ENCODE measurements around the gene RAB7A. TPM values are rescaled to one million over a fixed set of nuclear protein-coding genes. Genes with fewer than 3 reads are reported as not detected.

The RAB7A gene
- total RNA-seq, 1 donor from 2014 or later = 338 TPM

GRCh38 chr3:128780101-128780837 lies 54.3 kb downstream of the RAB7A start:
- DNase-seq = no peak
- Mint-ChIP-seq H3K9me3 (no peaks in the 10 kb centered on the region), H3K4me3 (no peak overlapping the region), H3K27me3 (no peaks in the 10 kb centered on the region), H3K4me1 (peaks cover 66% of the 10 kb centered on the region), H3K36me3 (ENCODE audit: low read depth) (peaks cover 18% of the 10 kb centered on the region), H3K27ac (peak overlapping the region; percentile 27)
- intact Hi-C loops (cut with micrococcal nuclease) = no loop called here

DNA sequence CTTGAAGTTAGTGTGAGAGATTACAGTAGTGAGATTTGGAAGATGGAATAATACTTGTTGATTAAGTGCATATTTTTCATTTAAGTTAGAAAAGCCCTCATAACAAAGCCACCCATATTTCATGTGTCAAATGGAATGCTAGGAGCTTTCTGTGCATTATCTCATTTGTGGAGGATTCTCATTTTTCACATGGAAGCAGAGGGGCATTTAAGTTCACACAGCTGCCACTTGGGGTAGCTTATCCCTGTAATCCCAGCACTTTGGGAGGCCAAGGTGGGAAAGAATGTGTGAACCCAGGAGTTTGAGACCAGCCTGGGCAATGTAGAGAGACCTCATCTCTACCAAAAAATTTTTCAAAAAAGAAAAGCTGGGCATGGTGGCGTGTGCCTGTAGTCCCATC lies 55.2 kb downstream of the RAB7A start:
- no peak overlapping the region for H3K27ac Mint-ChIP-seq
- H3K9me3 Mint-ChIP-seq = no peaks in the 10 kb centered on the region
- no peak for DNase-seq
- intact Hi-C loops (cut with micrococcal nuclease) = no loop called here
- H3K27me3 Mint-ChIP-seq = no peaks in the 10 kb centered on the region
- peaks cover 63% of the 10 kb centered on the region for H3K4me1 Mint-ChIP-seq
- no peak overlapping the region for H3K4me3 Mint-ChIP-seq
- peaks cover 17% of the 10 kb centered on the region for H3K36me3 Mint-ChIP-seq (ENCODE audit: low read depth)

- H3K4me1 Mint-ChIP-seq = peaks cover 71% of the 10 kb centered on the region
- peak overlapping the region; percentile 58 for H3K27ac Mint-ChIP-seq
- no peak overlapping the region for H3K4me3 Mint-ChIP-seq
- H3K36me3 Mint-ChIP-seq (ENCODE audit: low read depth) = peaks cover 10% of the 10 kb centered on the region
- H3K9me3 Mint-ChIP-seq = no peaks in the 10 kb centered on the region
- DNase-seq = no peak
- H3K27me3 Mint-ChIP-seq = no peaks in the 10 kb centered on the region
- intact Hi-C loops (cut with micrococcal nuclease) = no loop called here
Measured at GRCh38 chr3:128782282-128783146, 56.5 kb downstream of the RAB7A start.

GRCh38 chr3:128783774-128784173 lies 57.8 kb downstream of the RAB7A start:
- Mint-ChIP-seq H3K36me3 (ENCODE audit: low read depth) (peaks cover 11% of the 10 kb centered on the region), H3K4me1 (peaks cover 72% of the 10 kb centered on the region), H3K27ac (peak overlapping the region; percentile 70), H3K9me3 (no peaks in the 10 kb centered on the region), H3K4me3 (no peak overlapping the region), H3K27me3 (no peaks in the 10 kb centered on the region)
- no peak for DNase-seq
- intact Hi-C loops (cut with micrococcal nuclease) = loop anchor here (1.0 kb wide), 1 partner anchor 12 kb away; no protein-coding TSS in a partner anchor

DNA sequence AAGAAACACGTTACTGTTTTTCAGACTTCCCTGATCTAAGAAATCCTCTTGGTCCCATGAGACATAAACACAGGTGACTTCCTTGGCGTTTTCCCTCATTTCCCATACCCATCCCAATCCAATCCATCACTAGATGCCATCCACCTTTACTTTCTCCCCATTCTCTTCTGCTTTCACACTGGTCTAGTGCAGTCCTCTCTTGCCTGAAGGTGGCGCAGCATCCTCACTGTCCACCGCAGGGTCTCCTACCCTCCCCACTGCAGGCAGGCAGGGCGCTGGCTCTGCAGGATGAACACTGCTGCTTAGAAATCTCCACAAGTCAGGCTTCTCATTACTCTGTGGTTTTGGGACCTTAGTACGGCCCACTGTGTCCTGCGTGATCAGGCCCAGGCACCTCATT lies 58.2 kb downstream of the RAB7A start:
- Mint-ChIP-seq H3K27ac (peak overlapping the region; percentile 70), H3K27me3 (no peaks in the 10 kb centered on the region), H3K36me3 (ENCODE audit: low read depth) (peaks cover 11% of the 10 kb centered on the region), H3K4me3 (no peak overlapping the region), H3K9me3 (no peaks in the 10 kb centered on the region), H3K4me1 (peaks cover 71% of the 10 kb centered on the region)
- peak; percentile 84 for DNase-seq
- intact Hi-C loops (cut with micrococcal nuclease) = loop anchor here (1.0 kb wide), 1 partner anchor 11 kb away; no protein-coding TSS in a partner anchor

DNA sequence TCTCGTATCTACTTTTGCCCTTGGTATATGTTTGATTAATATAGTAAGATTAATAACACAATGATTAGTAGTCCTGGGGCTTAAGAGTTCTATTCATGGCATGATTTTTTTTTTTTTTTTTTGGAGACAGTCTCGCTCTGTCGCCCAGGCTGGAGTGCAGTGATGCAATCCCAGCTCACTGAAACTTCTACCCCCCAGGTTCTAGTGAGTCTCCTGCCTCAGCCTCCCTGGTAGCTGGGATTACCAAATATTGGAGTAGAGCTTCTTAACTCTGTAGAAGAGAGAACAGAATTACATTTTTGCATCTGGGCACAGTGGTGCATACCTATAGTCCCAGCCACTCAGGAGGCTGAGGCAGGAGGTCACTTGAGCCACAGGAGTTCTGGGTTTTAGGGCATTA lies 58.9 kb downstream of the RAB7A start:
- peaks cover 71% of the 10 kb centered on the region for H3K4me1 Mint-ChIP-seq
- H3K36me3 Mint-ChIP-seq (ENCODE audit: low read depth) = peaks cover 11% of the 10 kb centered on the region
- H3K4me3 Mint-ChIP-seq = no peak overlapping the region
- H3K9me3 Mint-ChIP-seq = no peaks in the 10 kb centered on the region
- H3K27ac Mint-ChIP-seq = no peak overlapping the region
- intact Hi-C loops (cut with micrococcal nuclease) = loop anchor here (1.0 kb wide), 1 partner anchor 10 kb away; no protein-coding TSS in a partner anchor
- DNase-seq = no peak
- H3K27me3 Mint-ChIP-seq = no peaks in the 10 kb centered on the region

GRCh38 chr3:128786434-128787020 lies 60.5 kb downstream of the RAB7A start:
- no peak for DNase-seq
- H3K36me3 Mint-ChIP-seq (ENCODE audit: low read depth) = peaks cover 12% of the 10 kb centered on the region
- H3K4me3 Mint-ChIP-seq = peak overlapping the region; percentile 89
- no peaks in the 10 kb centered on the region for H3K27me3 Mint-ChIP-seq
- intact Hi-C loops (cut with micrococcal nuclease) = no loop called here
- peaks cover 74% of the 10 kb centered on the region for H3K4me1 Mint-ChIP-seq
- H3K27ac Mint-ChIP-seq = peak overlapping the region; percentile 100
- no peaks in the 10 kb centered on the region for H3K9me3 Mint-ChIP-seq

GRCh38 chr3:128787256-128788253 lies 61.6 kb downstream of the RAB7A start:
- peak overlapping the region; percentile 89 for H3K4me3 Mint-ChIP-seq
- peak overlapping the region; percentile 100 for H3K27ac Mint-ChIP-seq
- intact Hi-C loops (cut with micrococcal nuclease) = loop anchor here (1.0 kb wide), 4 partner anchors 13 to 92 kb away; partner anchors contain the start of genes ACAD9 and RAB7A
- no peaks in the 10 kb centered on the region for H3K27me3 Mint-ChIP-seq
- DNase-seq = peak; percentile 79
- peaks cover 76% of the 10 kb centered on the region for H3K4me1 Mint-ChIP-seq
- H3K9me3 Mint-ChIP-seq = no peaks in the 10 kb centered on the region
- H3K36me3 Mint-ChIP-seq (ENCODE audit: low read depth) = peaks cover 14% of the 10 kb centered on the region

DNA sequence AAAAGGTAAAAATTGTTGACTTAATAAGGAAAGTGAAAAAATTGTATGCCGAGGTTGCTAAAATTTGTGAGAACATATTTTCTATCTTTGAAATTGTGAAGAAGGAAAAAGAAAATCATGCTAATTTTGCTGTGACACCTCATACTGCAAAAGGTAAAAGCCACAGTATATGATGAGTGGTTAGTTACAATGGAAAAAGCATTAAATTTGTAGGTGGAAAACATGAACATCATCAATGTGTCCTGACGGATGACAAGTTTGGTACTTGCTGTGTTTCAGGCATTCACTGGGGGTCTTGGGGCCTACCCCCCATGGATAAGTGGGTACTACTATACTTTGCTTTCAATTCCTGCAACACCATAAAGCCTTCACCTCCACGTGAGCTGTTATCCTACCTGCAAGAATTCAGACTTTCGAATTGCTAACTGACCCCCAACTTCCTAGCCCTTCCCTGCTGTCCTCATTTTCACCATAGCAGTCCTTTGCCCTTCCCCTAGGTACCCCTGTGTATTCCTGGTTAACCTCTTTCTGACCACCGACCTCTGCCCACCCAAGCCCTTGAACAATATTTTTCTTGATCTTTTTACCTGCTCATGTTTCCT lies 62.4 kb downstream of the RAB7A start:
- Mint-ChIP-seq H3K27me3 (no peaks in the 10 kb centered on the region), H3K36me3 (ENCODE audit: low read depth) (peaks cover 15% of the 10 kb centered on the region), H3K27ac (peak overlapping the region; percentile 100), H3K4me3 (peak overlapping the region; percentile 89), H3K4me1 (peaks cover 72% of the 10 kb centered on the region), H3K9me3 (no peaks in the 10 kb centered on the region)
- intact Hi-C loops (cut with micrococcal nuclease) = loop anchor here (1.0 kb wide), 4 partner anchors 12 to 91 kb away; partner anchors contain the start of genes ACAD9 and RAB7A
- peak; percentile 69 for DNase-seq

DNA sequence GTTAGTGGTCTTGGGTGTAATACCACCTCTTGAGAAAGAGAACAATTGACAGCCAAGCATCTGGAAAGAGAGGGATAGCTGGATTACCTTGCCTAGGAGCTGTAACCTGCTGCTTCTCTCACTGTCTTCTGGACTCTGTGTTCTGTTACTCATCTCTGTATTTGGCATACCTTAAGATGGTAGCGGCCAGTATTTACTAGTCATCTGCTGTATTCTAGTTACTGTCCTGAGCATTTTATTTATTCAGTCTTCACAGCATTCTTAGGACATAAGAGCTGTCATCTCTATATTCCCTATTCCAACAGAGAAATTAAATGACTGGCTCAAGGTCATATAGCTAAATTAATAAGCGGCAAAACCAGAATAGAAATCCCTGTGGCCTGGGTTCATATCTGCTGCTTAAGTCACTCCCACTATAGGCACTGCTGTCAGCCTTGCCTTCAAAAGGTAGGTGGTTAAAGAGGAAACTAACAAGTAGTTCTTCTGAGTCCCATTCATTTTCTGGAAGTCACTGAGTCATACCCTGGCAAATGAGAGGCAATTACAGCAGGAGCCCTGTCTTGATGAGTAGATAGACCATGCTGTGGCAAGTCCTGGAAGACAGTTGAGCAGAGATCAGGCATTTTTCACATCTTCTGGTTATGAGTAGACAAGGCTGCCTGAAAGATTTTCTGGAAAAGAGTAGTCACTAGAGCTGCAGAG lies 68.2 kb downstream of the RAB7A start:
- H3K9me3 Mint-ChIP-seq = no peaks in the 10 kb centered on the region
- peaks cover 69% of the 10 kb centered on the region for H3K4me1 Mint-ChIP-seq
- peak; percentile 80 for DNase-seq
- H3K27me3 Mint-ChIP-seq = no peaks in the 10 kb centered on the region
- H3K27ac Mint-ChIP-seq = peak overlapping the region; percentile 94
- peak overlapping the region; percentile 68 for H3K4me3 Mint-ChIP-seq
- intact Hi-C loops (cut with micrococcal nuclease) = loop anchor here (1.0 to 2.0 kb wide), 5 partner anchors 10 to 436 kb away; partner anchors contain the start of gene RAB7A
- H3K36me3 Mint-ChIP-seq (ENCODE audit: low read depth) = peaks cover 42% of the 10 kb centered on the region

GRCh38 chr3:128794770-128795649 lies 69.0 kb downstream of the RAB7A start:
- intact Hi-C loops (cut with micrococcal nuclease) = loop anchor here (1.0 to 2.0 kb wide), 7 partner anchors 9 to 435 kb away; partner anchors contain the start of gene RAB7A
- H3K36me3 Mint-ChIP-seq (ENCODE audit: low read depth) = peaks cover 50% of the 10 kb centered on the region
- H3K27ac Mint-ChIP-seq = peak overlapping the region; percentile 94
- H3K27me3 Mint-ChIP-seq = no peaks in the 10 kb centered on the region
- peak overlapping the region; percentile 68 for H3K4me3 Mint-ChIP-seq
- peaks cover 72% of the 10 kb centered on the region for H3K4me1 Mint-ChIP-seq
- no peaks in the 10 kb centered on the region for H3K9me3 Mint-ChIP-seq
- DNase-seq = peak; percentile 91
